Stimulated activated naive CD8-positive, alpha-beta T cell treated with anti-CD3 and anti-CD28 coated beads, Interleukin-15, Interleukin-2, amounts not matched to agents 100 U/mL and 50 U/mL, for 24 hours (primary cell): Measurements from ENCODE around the gene SDSL.

Experiments
- ATAC-seq: fragments of 150-1000 bp; cut with Tn5 transposase; one replicate; pipeline ENCODE4 v1.10.0; 2021
- DNase-seq: peaks from one replicate; pipeline ENCODE4 v3.0.0; 2021

Gene SDSL

DNA sequence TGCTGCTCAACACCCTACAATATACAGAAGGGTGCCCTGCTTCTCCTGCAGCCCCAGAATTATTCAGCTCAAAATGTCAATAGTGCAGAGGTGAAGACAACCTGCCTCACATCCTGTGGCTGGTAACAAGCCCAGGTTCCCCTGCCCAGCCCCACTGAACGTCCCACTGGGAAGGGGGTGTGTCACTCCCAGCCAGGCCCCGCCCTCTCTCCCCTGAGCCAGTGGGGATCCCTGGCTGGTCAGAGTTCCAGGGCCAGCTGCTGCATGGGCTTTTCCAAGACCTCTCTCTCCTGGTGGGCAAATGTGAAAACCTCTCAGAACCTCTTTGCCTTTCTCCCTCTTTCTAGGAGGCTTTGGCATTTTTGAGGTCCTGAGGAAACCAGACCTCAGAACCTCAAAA lies 63.1 kb downstream of the SDSL start:
- DNase-seq: no peak
- ATAC-seq: no peak

DNA sequence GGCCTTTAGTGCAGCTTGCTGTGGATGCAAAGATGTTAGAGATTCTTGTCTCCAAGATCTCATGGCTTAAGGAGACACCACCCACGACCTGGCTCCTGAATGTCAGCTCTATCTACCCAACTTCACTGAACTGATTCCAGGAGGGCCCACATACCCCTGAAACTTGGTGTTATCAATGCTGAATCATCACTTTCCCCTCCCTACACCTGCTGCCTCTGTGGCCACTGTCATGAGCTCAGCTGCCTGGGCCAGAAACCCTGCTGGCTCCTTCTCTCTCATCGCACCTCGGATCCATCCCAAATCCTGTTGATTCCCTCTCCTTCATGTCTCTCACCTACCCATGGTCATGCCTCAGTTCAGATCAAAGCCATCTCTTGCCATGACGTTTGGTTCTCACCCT lies 64.5 kb downstream of the SDSL start:
- ATAC-seq (no peak), DNase-seq (no peak)
